Activated naive CD8-positive, alpha-beta T cell (primary cell): ENCODE measurements around the gene ACOT8.
A peak's percentile ranks its signal among the peaks of the same experiment; 100 is the strongest.
"Not testable (repeated sequence)": the region's sequence is repeated elsewhere in the genome, so short reads cannot be mapped to it uniquely, and the experiment has no call there.

Experiments used
- H3K27ac Mint-ChIP-seq: one replicate; pipeline ENCODE4 v1.8.0; 2021; ENCODE audit warnings: mixed read lengths
- H3K27me3 Mint-ChIP-seq: one replicate; pipeline ENCODE4 v1.8.0; 2021; ENCODE audit warnings: mixed read lengths
- H3K36me3 Mint-ChIP-seq: one replicate; pipeline ENCODE4 v1.8.0; 2021; ENCODE audit warnings: mixed read lengths
- H3K4me1 Mint-ChIP-seq: one replicate; pipeline ENCODE4 v1.8.0; 2021; ENCODE audit warnings: low read depth, mixed read lengths
- H3K4me3 Mint-ChIP-seq: one replicate; pipeline ENCODE4 v1.8.0; 2021; ENCODE audit warnings: mild to moderate bottlenecking, mixed read lengths
- H3K9me3 Mint-ChIP-seq: one replicate; pipeline ENCODE4 v1.8.0; 2021; ENCODE audit warnings: low read depth, mixed read lengths

ACOT8 gene

GRCh38 chr20:45813489-45813888, 43.7 kb downstream of the ACOT8 start:
- Mint-ChIP-seq H3K4me3 (peak overlapping the region; percentile 85), H3K4me1 (peaks cover 11% of the 10 kb centered on the region), H3K27ac (no peak overlapping the region), H3K36me3 (peaks cover 12% of the 10 kb centered on the region), H3K9me3 (no peaks in the 10 kb centered on the region), H3K27me3 (no peaks in the 10 kb centered on the region)

- Mint-ChIP-seq H3K4me1 (peaks cover 11% of the 10 kb centered on the region), H3K4me3 (peak overlapping the region; percentile 85), H3K36me3 (peaks cover 12% of the 10 kb centered on the region), H3K9me3 (no peaks in the 10 kb centered on the region), H3K27ac (no peak overlapping the region), H3K27me3 (no peaks in the 10 kb centered on the region)
These were observed 44.2 kb downstream of the ACOT8 start for GRCh38 chr20:45813006-45813340.

- Mint-ChIP-seq H3K4me3 (peak within 1 kb of the TSS; percentile 85), H3K4me1 (peaks cover 11% of the 10 kb centered on the region), H3K27ac (peak within 1 kb of the TSS; percentile 72), H3K27me3 (no peaks in the 10 kb centered on the region), H3K9me3 (no peaks in the 10 kb centered on the region), H3K36me3 (peaks cover 12% of the 10 kb centered on the region)
These were observed 44.8 kb downstream of the ACOT8 start, which contains the start of gene UBE2C for GRCh38 chr20:45812157-45813005. TSS of gene UBE2C (plus strand) at chr20:45812644. CDS start at chr20:45812696, 52 bp downstream.

- Mint-ChIP-seq H3K4me1 (peaks cover 11% of the 10 kb centered on the region), H3K27ac (no peak overlapping the region), H3K9me3 (no peaks in the 10 kb centered on the region), H3K36me3 (peaks cover 10% of the 10 kb centered on the region), H3K4me3 (no peak overlapping the region), H3K27me3 (no peaks in the 10 kb centered on the region)
These were observed 46.8 kb downstream of the ACOT8 start for GRCh38 chr20:45810191-45810970.

- Mint-ChIP-seq H3K4me1 (peaks cover 4% of the 10 kb centered on the region), H3K4me3 (no peak overlapping the region), H3K9me3 (no peaks in the 10 kb centered on the region), H3K36me3 (peaks cover 5% of the 10 kb centered on the region), H3K27me3 (no peaks in the 10 kb centered on the region), H3K27ac (no peak overlapping the region)
These were observed 55.3 kb downstream of the ACOT8 start for GRCh38 chr20:45801851-45802250.

GRCh38 chr20:45798935-45799642, 58.1 kb downstream of the ACOT8 start:
- peaks cover 3% of the 10 kb centered on the region for H3K36me3 Mint-ChIP-seq

GRCh38 chr20:45797955-45798354, 59.2 kb downstream of the ACOT8 start:
- not testable (repeated sequence) for H3K9me3 Mint-ChIP-seq, H3K4me3 Mint-ChIP-seq, H3K4me1 Mint-ChIP-seq, H3K36me3 Mint-ChIP-seq, H3K27ac Mint-ChIP-seq, H3K27me3 Mint-ChIP-seq

More at GRCh38 chr20:45798935-45799642, 58.1 kb downstream of the ACOT8 start:
- Mint-ChIP-seq H3K4me3 (no peak overlapping the region), H3K9me3 (no peaks in the 10 kb centered on the region), H3K27ac (no peak overlapping the region), H3K4me1 (peaks cover 4% of the 10 kb centered on the region), H3K27me3 (no peaks in the 10 kb centered on the region)

GRCh38 chr20:45797510-45797909, 59.7 kb downstream of the ACOT8 start:
- H3K27me3 Mint-ChIP-seq, H3K4me3 Mint-ChIP-seq, H3K27ac Mint-ChIP-seq, H3K36me3 Mint-ChIP-seq, H3K9me3 Mint-ChIP-seq: not testable (repeated sequence)
- peaks cover 10% of the 10 kb centered on the region for H3K4me1 Mint-ChIP-seq

- Mint-ChIP-seq H3K27me3 (no peaks in the 10 kb centered on the region), H3K4me3 (no peak overlapping the region), H3K9me3 (no peaks in the 10 kb centered on the region), H3K4me1 (peaks cover 13% of the 10 kb centered on the region), H3K27ac (no peak overlapping the region), H3K36me3 (no peaks in the 10 kb centered on the region)
These were observed 60.7 kb downstream of the ACOT8 start for GRCh38 chr20:45796337-45797065.

GRCh38 chr20:45792317-45793118, 64.7 kb downstream of the ACOT8 start:
- H3K4me1 Mint-ChIP-seq: peaks cover 11% of the 10 kb centered on the region
- H3K27me3 Mint-ChIP-seq: no peaks in the 10 kb centered on the region
- peak overlapping the region; percentile 85 for H3K27ac Mint-ChIP-seq
- H3K9me3 Mint-ChIP-seq: no peaks in the 10 kb centered on the region
- H3K36me3 Mint-ChIP-seq: no peaks in the 10 kb centered on the region
- H3K4me3 Mint-ChIP-seq: peak overlapping the region; percentile 96
